PC-3 (cell line): ENCODE data around the gene SEPHS1. TPM values are rescaled to one million over a fixed set of nuclear protein-coding genes. Genes with fewer than 3 reads are reported as not detected.

Experiments
- ATAC-seq: fragments of 200-7000 bp; cut with Tn5 transposase; 2 replicates; pipeline ENCODE4 v1.9.1; 2020; ENCODE audit warnings: mild to moderate bottlenecking, moderate library complexity
- BruUV-seq: library from RNA; stranded (reverse); fragments of 400-500 nt; replicated peaks from 2 replicates; lab custom pipeline; 2021; lab: Mats Ljungman, UMichigan
- CTCF ChIA-PET: fragments of 300-600 bp; sonication (Branson Sonifier 250); formaldehyde crosslinking; loops from one replicate; lab custom pipeline; 2022; ENCODE audit warnings: antibody characterized with exemption; lab: Charles Lee
- POLR2A ChIA-PET: fragments of 300-600 bp; sonication (Branson Sonifier 250); formaldehyde crosslinking; loops from one replicate; lab custom pipeline; 2022; ENCODE audit warnings: antibody characterized with exemption; ENCODE audit not compliant: unreplicated experiment; lab: Charles Lee
- DNase-seq: peaks from one replicate; pipeline ENCODE4 v3.0.0-alpha.2; 2015
- H2AFZ ChIP-seq: fragments of 300-600 bp; sonication (generic); 2 replicates; pipeline ENCODE4 v1.6.0; 2016; ENCODE audit warnings: antibody characterized with exemption, low read length
- H3F3A ChIP-seq: fragments of 300-600 bp; sonication (generic); one replicate; pipeline ENCODE4 v1.6.0; 2017; ENCODE audit warnings: antibody characterized with exemption, low read length, control low read depth, mild to moderate bottlenecking; ENCODE audit not compliant: unreplicated experiment
- H3K27ac ChIP-seq: fragments of 300-600 bp; sonication (generic); 2 replicates; pipeline ENCODE4 v1.5.1; 2016; ENCODE audit warnings: mild to moderate bottlenecking, low read length
- H3K27me3 ChIP-seq: fragments of 300-600 bp; sonication (generic); 2 replicates; pipeline ENCODE4 v1.6.1; 2016; ENCODE audit warnings: low read length, mixed read lengths
- H3K36me3 ChIP-seq: fragments of 300-600 bp; sonication (generic); 2 replicates; pipeline ENCODE4 v1.6.1; 2016; ENCODE audit warnings: low read depth, mixed run types, low read length, mixed read lengths
- H3K4me1 ChIP-seq: fragments of 300-600 bp; sonication (generic); 2 replicates; pipeline ENCODE4 v1.5.1; 2016; ENCODE audit warnings: low read length; ENCODE audit not compliant: insufficient read depth
- H3K4me2 ChIP-seq: fragments of 300-600 bp; sonication (generic); 2 replicates; pipeline ENCODE4 v1.6.0; 2016; ENCODE audit warnings: low read length
- H3K4me3 ChIP-seq: fragments of 300-600 bp; sonication (generic); 2 replicates; pipeline ENCODE4 v1.5.1; 2016; ENCODE audit warnings: mild to moderate bottlenecking, low read length, mixed read lengths
- H3K79me2 ChIP-seq: fragments of 300-600 bp; sonication (generic); 2 replicates; pipeline ENCODE4 v1.6.1; 2017; ENCODE audit warnings: low read length, mixed read lengths
- H3K9ac ChIP-seq: fragments of 300-600 bp; sonication (generic); 2 replicates; pipeline ENCODE4 v1.6.0; 2016; ENCODE audit warnings: mild to moderate bottlenecking, low read length
- H3K9me2 ChIP-seq: fragments of 300-600 bp; sonication (generic); replicated peaks from 2 replicates; pipeline ENCODE4 v1.6.1; 2016; ENCODE audit warnings: mixed run types, low read length, mixed read lengths
- H3K9me3 ChIP-seq: fragments of 300-600 bp; sonication (generic); 2 replicates; pipeline ENCODE4 v1.6.1; 2016; ENCODE audit warnings: low read length, mixed read lengths
- H4K20me1 ChIP-seq: fragments of 300-600 bp; sonication (generic); 2 replicates; pipeline ENCODE4 v1.6.1; 2016; ENCODE audit warnings: low read length, mixed read lengths
- EZH2 ChIP-seq: fragments of 300-600 bp; sonication (generic); IDR thresholded peaks from one replicate; pipeline ENCODE4 v1.6.1; 2017; ENCODE audit warnings: antibody characterized with exemption, mild to moderate bottlenecking, low read length; ENCODE audit not compliant: unreplicated experiment
- EZH2phosphoT487 ChIP-seq: fragments of 300-600 bp; sonication (generic); IDR thresholded peaks from 2 replicates; pipeline ENCODE4 v1.6.1; 2018; ENCODE audit warnings: mild to moderate bottlenecking, antibody characterized with exemption, low read length, borderline replicate concordance
- intact Hi-C: fragments of 100-400 bp; cut with micrococcal nuclease; formaldehyde crosslinking; loops from 2 replicates; pipeline ENCODE4 v1.9.0; 2023
- total RNA-seq: library from RNA; depleted of rRNA; stranded (reverse); fragments of >200 nt; gene quantifications from 2 replicates; pipeline ENCODE4 v1.2.3, GENCODE V29; 2014
- TF ChIP-seq, protein P1 (sequence below): fragments of 300-600 bp; sonication (generic); conservative IDR thresholded peaks from 2 replicates; pipeline ENCODE4 v1.5.1; 2017; ENCODE audit warnings: antibody characterized with exemption, low read depth, mild to moderate bottlenecking, low read length

Gene SEPHS1
- total RNA-seq, 1 experiment from 2014 or later = 42.5 TPM

DNA sequence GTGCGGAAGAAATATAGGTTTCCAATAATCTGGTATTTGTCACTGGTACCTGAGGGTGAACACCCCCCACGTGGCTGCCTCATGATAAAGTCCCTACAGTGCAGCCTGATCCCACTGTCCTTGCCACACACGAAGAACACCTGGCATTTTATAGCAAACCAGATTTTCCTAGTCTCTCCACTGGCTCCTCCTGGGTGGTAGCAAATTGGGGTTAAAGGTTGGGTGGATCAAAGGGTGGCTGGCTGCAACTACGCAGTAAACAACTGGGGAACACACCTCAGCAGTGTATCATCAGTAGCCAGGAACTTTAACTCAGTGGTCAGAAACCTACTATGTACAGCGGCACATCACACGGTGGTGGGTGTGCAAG, 10.3 kb downstream of the SEPHS1 start:
- Histone ChIP-seq H3K27me3 (no peaks in the 10 kb centered on the region), H3K27ac (no peak overlapping the region), H4K20me1 (no peaks in the 10 kb centered on the region), H3K4me1 (no peaks in the 10 kb centered on the region), H3K9ac (no peak overlapping the region), H3K4me3 (no peak overlapping the region), H3K79me2 (0 out of 2 replicates have a peak, but pooled peaks cover 5% of the 10 kb centered on the region), H3K9me3 (no peaks in the 10 kb centered on the region), H3K9me2 (no peaks in the 10 kb centered on the region), H3K4me2 (no peak overlapping the region), H3F3A (no peaks in the 10 kb centered on the region), H3K36me3 (no peaks in the 10 kb centered on the region), H2AFZ (no peak overlapping the region)
- DNase-seq = no peak
- no peak for ATAC-seq
- TF ChIP-seq, protein P1, sequence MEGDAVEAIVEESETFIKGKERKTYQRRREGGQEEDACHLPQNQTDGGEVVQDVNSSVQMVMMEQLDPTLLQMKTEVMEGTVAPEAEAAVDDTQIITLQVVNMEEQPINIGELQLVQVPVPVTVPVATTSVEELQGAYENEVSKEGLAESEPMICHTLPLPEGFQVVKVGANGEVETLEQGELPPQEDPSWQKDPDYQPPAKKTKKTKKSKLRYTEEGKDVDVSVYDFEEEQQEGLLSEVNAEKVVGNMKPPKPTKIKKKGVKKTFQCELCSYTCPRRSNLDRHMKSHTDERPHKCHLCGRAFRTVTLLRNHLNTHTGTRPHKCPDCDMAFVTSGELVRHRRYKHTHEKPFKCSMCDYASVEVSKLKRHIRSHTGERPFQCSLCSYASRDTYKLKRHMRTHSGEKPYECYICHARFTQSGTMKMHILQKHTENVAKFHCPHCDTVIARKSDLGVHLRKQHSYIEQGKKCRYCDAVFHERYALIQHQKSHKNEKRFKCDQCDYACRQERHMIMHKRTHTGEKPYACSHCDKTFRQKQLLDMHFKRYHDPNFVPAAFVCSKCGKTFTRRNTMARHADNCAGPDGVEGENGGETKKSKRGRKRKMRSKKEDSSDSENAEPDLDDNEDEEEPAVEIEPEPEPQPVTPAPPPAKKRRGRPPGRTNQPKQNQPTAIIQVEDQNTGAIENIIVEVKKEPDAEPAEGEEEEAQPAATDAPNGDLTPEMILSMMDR = no peak
- no peak for TF ChIP-seq EZH2phosphoT487
- CTCF ChIA-PET = no interaction called here
- POLR2A ChIA-PET = no interaction called here
- intact Hi-C loops = no loop called here
- no TSS peak for BruUV-seq

DNA sequence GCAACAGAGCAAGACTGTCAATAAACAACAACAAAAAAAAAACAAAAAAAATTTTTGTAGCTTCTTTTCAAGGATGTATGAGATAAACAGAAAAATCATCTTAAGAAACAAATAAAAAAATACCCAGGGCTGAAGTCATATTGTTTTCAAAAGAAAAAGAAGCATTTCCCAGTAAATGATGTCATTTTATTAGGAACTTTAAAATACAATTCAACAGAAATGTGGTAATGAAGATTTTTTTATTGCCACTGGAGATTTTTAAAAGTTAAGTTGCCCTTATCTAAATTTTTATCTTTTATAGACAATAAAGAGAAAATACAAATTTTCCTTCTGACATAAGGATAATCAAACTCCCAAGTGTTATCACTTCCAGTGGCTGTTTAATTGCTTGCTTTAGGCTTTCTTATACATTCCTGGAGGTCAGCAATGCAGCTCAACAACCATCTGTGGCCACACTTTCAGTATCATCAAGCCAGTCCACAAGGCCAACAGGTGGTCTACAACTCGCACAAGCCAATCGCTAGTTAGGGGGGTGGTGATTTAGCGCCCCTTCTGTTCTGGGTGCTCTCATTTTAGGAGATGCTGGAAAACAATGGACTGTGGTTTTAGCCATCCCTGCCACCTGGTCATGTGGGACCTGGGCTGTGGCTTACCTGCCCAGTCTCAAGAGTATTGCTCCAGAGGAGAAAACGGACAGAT, 10.8 kb downstream of the SEPHS1 start:
- H3K9me3 ChIP-seq = no peaks in the 10 kb centered on the region
- H3K4me2 ChIP-seq = no peak overlapping the region
- H3F3A ChIP-seq = no peaks in the 10 kb centered on the region
- ChIA-PET POLR2A (no interaction called here), CTCF (no interaction called here)
- H2AFZ ChIP-seq = no peak overlapping the region
- no peaks in the 10 kb centered on the region for H3K27me3 ChIP-seq
- no peaks in the 10 kb centered on the region for H3K36me3 ChIP-seq
- no peak overlapping the region for H3K4me3 ChIP-seq
- no peaks in the 10 kb centered on the region for H3K9me2 ChIP-seq
- no peak overlapping the region for H3K9ac ChIP-seq
- ATAC-seq (no peak), DNase-seq (no peak)
- no peaks in the 10 kb centered on the region for H3K4me1 ChIP-seq
- intact Hi-C loops = no loop called here
- no peak overlapping the region for H3K27ac ChIP-seq
- H3K79me2 ChIP-seq = no peaks in the 10 kb centered on the region
- TF ChIP-seq EZH2phosphoT487 (no peak), EZH2 (no peak)
- TF ChIP-seq, protein P1 = no peak
- BruUV-seq = no TSS peak
- no peaks in the 10 kb centered on the region for H4K20me1 ChIP-seq

DNA sequence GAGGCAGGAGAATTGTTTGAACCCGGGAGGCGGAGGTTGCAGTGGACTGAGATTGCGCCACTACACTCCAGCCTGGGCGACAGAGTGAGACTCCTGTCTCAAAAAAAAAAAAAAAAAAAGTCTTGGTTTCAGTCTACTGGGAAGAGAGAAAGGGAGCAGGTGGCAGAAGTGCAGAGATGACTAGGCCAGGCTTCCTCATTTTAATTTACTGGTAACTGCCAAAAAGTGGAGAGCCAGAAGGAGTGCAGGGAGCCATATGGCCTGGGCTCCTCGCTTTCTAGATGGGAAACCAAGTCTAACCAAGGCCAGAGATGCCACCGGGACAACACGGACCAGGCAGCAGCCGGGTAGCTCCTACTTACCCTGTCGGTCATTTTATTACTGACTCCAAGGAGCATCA, 12.2 kb downstream of the SEPHS1 start:
- Histone ChIP-seq H3K79me2 (no peaks in the 10 kb centered on the region), H3K4me2 (no peak overlapping the region), H3F3A (no peaks in the 10 kb centered on the region), H3K27me3 (no peaks in the 10 kb centered on the region), H3K4me3 (no peak overlapping the region), H4K20me1 (no peaks in the 10 kb centered on the region), H3K9me3 (no peaks in the 10 kb centered on the region), H3K9me2 (no peaks in the 10 kb centered on the region), H3K4me1 (no peaks in the 10 kb centered on the region), H3K36me3 (no peaks in the 10 kb centered on the region), H3K9ac (no peak overlapping the region), H3K27ac (no peak overlapping the region), H2AFZ (no peak overlapping the region)
- intact Hi-C loops = no loop called here
- ATAC-seq = no peak
- BruUV-seq = no TSS peak
- ChIA-PET POLR2A (no interaction called here), CTCF (no interaction called here)
- no peak for DNase-seq
- TF ChIP-seq EZH2 (no peak), EZH2phosphoT487 (no peak)
- TF ChIP-seq, protein P1 = no peak
